GM18951 (cell line): ENCODE measurements around the gene ORC5.

Source experiments
- POLR2A ChIP-seq: IDR thresholded peaks from 4 replicates; pipeline ENCODE4 v1.6.1; 2011; ENCODE audit warnings: mild to moderate bottlenecking; ENCODE audit not compliant: insufficient read length, insufficient read depth; ENCODE audit errors: extremely low read depth
- in situ Hi-C: fragments of 300-500 bp; cut with MboI; formaldehyde crosslinking; loops from one replicate; pipeline ENCODE4 v1.12.0; 2022; ENCODE audit warnings: low sequenced_read_pairs, mixed read lengths, inconsistent platforms; ENCODE audit not compliant: unreplicated experiment

Gene ORC5

DNA sequence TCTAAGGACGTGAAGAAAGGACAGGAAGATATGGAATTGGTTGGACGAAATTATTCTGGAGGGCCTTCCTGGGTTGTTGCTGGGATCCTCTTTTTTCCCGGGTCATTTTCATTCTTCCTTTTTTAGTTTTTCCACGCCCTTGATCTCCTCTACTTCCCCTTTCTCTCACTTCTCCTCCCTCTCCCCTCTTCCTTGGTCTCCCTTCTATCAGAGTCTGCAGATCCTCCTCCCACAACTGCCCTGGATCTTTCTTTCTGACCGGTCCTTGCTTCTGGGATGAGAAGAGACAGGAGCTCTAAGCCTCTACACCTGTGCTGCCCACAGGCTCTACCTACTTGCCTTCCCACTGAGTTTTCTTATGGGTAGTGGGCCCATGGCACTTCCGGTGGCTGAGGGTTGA, 114.7 kb downstream of the ORC5 start:
- no peak for TF ChIP-seq POLR2A
- in situ Hi-C loops = no loop called here

DNA sequence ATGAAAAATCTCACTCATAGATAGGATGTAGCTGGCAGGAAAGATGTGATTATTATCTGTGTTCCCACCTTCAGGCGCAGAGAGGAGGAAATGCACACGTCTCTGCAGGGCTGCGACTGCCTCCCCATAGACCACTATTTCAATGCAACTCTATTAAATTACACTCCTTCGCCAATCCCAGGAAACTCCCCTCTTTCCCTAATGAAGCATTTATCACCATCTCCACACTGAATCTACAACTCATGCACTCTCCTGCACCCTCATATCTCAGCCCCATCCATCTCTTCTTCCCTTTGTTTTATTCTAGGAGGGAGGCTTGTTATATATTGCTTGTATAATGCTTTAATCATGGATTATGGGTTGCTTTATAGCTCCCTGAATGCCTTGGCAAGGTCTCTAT, 116.6 kb downstream of the ORC5 start:
- no peak for TF ChIP-seq POLR2A
- in situ Hi-C loops = no loop called here

DNA sequence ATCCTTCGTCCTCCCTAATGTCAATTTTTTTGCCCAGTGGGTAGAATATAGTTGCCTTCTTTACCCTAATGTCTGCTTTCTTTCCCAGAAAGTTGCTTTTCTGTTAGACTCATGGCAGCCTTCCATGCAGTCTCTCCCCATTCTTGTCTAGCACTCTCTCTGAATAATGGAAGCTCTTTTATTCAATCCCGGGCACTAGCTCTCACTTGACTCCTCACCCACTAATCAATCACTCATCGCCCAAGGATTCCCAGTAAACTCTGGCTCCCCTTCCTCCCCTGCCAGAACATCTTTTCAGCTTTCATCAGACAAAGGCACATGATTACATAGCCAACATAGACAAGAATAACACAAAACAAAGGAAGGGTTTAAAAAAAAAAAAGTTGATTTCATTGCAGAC, 118.2 kb downstream of the ORC5 start:
- in situ Hi-C loops = no loop called here
- TF ChIP-seq POLR2A = no peak

DNA sequence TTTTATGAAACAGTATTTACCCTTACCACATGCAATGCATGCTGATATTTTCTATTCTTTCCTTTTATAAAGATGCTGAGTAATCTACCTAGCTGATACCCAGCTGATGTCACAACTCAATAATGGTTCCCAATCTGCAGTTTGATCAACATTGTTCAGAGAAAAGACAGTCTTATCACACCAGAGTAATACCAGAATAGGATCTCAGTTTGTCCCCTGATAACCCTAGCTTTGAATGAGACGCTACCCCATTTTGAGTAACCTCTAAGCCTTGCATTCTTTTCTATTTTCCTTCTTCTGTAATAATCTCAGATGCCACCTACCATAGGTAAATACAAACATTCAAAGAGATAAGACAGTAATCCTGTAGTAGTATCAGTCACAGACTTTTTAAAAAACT, 118.8 kb downstream of the ORC5 start:
- in situ Hi-C loops = no loop called here

More for the DNA sequence above, 118.8 kb downstream of the ORC5 start:
- TF ChIP-seq POLR2A = no peak
